ENCODE results near the gene SLC66A2. TPM values are rescaled to one million over a fixed set of nuclear protein-coding genes. Genes with fewer than 3 reads are reported as not detected.

Gene SLC66A2
- total RNA-seq, 1 donor from 2014 or later: 29.8 TPM

- Mint-ChIP-seq H3K36me3 (ENCODE audit: low read depth) (peaks cover 18% of the 10 kb centered on the region), H3K4me1 (no peaks in the 10 kb centered on the region), H3K27me3 (ENCODE audit: low read depth) (no peaks in the 10 kb centered on the region), H3K4me3 (no peak overlapping the region), H3K9me3 (peaks cover 23% of the 10 kb centered on the region), H3K27ac (ENCODE audit: unreplicated experiment) (no peak overlapping the region)
- DNase-seq (ENCODE audit: low read depth, low spot score): no peak
- TF ChIP-seq, protein P1, sequence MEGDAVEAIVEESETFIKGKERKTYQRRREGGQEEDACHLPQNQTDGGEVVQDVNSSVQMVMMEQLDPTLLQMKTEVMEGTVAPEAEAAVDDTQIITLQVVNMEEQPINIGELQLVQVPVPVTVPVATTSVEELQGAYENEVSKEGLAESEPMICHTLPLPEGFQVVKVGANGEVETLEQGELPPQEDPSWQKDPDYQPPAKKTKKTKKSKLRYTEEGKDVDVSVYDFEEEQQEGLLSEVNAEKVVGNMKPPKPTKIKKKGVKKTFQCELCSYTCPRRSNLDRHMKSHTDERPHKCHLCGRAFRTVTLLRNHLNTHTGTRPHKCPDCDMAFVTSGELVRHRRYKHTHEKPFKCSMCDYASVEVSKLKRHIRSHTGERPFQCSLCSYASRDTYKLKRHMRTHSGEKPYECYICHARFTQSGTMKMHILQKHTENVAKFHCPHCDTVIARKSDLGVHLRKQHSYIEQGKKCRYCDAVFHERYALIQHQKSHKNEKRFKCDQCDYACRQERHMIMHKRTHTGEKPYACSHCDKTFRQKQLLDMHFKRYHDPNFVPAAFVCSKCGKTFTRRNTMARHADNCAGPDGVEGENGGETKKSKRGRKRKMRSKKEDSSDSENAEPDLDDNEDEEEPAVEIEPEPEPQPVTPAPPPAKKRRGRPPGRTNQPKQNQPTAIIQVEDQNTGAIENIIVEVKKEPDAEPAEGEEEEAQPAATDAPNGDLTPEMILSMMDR (conservative IDR thresholded peaks at IDR 0.05): no peak
Observed at GRCh38 chr18:79887181-79888000, 64.1 kb downstream of the SLC66A2 start.

GRCh38 chr18:79884963-79885728 lies 66.3 kb downstream of the SLC66A2 start:
- DNase-seq (ENCODE audit: low read depth, low spot score): no peak
- Mint-ChIP-seq H3K36me3 (ENCODE audit: low read depth) (peaks cover 8% of the 10 kb centered on the region), H3K9me3 (peaks cover 8% of the 10 kb centered on the region)

DNA sequence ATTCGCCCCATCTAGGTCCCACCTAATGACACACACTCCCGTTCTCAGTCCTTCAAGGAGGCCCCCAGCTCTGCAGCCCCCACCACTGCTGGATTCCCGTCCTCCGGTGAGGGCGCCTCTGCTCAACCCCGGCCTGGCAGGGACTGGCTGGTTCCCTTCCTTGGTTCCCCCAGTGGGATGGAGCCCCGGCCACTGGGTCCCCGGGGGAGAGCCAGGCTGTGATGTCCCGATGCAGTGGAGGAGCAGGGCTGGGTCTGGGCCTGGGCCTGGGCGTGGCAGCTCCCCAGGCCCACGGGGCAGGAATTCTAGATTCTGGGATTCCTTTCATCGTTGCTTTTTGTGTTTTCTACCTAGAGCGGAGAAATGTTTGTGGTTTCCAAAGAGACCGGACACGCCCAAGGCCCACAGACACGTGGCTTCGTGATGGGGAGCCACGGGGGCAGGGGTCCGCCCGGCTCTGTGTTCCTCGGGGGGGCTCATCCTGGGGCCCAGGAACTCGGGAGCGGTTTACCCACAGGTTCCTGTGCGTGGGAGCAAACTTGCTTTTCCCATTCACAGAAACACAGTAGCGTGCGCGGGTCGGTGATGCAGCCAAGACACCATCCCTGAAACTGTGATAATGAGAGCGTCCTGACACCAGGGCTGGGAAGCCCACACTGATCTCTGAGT lies 67.0 kb downstream of the SLC66A2 start:
- H3K9me3 Mint-ChIP-seq: peaks cover 6% of the 10 kb centered on the region
- H3K4me3 Mint-ChIP-seq: no peak overlapping the region
- TF ChIP-seq, protein P1 (conservative IDR thresholded peaks at IDR 0.05): no peak
- peaks cover 4% of the 10 kb centered on the region for H3K36me3 Mint-ChIP-seq (ENCODE audit: low read depth)
- no peaks in the 10 kb centered on the region for H3K27me3 Mint-ChIP-seq (ENCODE audit: low read depth)
- DNase-seq (ENCODE audit: low read depth, low spot score): no peak
- H3K4me1 Mint-ChIP-seq: no peaks in the 10 kb centered on the region
- H3K27ac Mint-ChIP-seq (ENCODE audit: unreplicated experiment): no peak overlapping the region

More at GRCh38 chr18:79884963-79885728, 66.3 kb downstream of the SLC66A2 start:
- H3K4me3 Mint-ChIP-seq: no peak overlapping the region
- H3K4me1 Mint-ChIP-seq: no peaks in the 10 kb centered on the region
- no peaks in the 10 kb centered on the region for H3K27me3 Mint-ChIP-seq (ENCODE audit: low read depth)
- TF ChIP-seq, protein P1 (conservative IDR thresholded peaks at IDR 0.05): no peak
- H3K27ac Mint-ChIP-seq (ENCODE audit: unreplicated experiment): no peak overlapping the region

DNA sequence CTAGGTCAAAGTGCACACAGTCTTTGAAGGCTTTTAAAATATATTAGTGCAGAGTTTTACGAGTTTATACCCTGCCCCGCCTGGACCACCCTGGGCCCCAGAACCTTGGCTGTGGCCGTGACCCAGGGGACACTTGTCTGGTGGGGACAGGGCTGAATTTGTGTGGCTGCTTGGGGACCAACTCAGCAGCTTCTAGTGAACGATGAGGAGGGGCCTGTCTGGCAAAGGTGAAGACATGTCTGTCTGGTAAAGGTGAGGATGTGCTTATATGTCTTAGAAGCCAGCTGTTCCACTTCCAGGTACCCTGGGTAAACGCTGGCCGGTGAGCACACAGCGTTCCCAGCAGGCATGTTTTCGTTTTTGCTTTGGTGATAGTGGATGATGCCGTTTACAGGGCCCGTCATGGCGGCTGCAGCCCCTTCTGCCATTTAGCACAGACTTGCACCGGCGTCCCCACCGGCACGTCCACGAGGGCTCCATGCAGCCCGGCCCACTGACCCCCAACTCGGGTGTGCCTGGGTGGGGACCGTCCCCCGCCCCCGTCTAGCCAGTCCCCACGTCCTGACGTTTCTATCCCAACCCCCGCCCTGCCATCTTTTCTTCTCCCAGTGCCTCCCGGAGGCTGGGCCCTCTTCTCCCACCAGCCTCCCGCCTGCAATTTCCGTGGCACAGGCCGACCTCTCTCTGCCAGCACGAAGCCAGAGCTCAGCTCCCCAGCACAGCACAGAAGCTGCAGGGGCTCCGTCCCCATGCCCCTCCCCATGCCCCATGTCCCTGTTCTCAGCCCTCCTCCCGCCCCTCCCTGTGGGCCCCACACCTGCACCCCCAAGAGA lies 67.8 kb downstream of the SLC66A2 start:
- no peaks in the 10 kb centered on the region for H3K4me1 Mint-ChIP-seq
- no peak overlapping the region for H3K27ac Mint-ChIP-seq (ENCODE audit: unreplicated experiment)
- peaks cover 2% of the 10 kb centered on the region for H3K9me3 Mint-ChIP-seq
- no peak for DNase-seq (ENCODE audit: low read depth, low spot score)
- H3K4me3 Mint-ChIP-seq: no peak overlapping the region
- TF ChIP-seq, protein P1 (conservative IDR thresholded peaks at IDR 0.05): no peak
- H3K27me3 Mint-ChIP-seq (ENCODE audit: low read depth): no peaks in the 10 kb centered on the region
- peaks cover 3% of the 10 kb centered on the region for H3K36me3 Mint-ChIP-seq (ENCODE audit: low read depth)

Data from neural crest cell (in vitro differentiated cells).